Esophagus muscularis mucosa (tissue), 4 donors: ENCODE measurements around the gene CD2BP2. TPM values are rescaled to one million over a fixed set of nuclear protein-coding genes. Genes with fewer than 3 reads are reported as not detected.
A peak's percentile ranks its signal among the peaks of the same experiment; 100 is the strongest.

ENCODE experiments used
- DNase-seq: peaks from one replicate; pipeline ENCODE4 v3.0.0-alpha.2; 2017; ENCODE audit errors: extremely low spot score
- H3K27ac ChIP-seq, 4 donors: fragments of 200-600 bp; sonication (generic); replicated peaks in 1 of 4; 1 replicate in 3 of 4; 2 replicates in 1 of 4; pipeline ENCODE4 v1.5.1; 2016 to 2019; ENCODE audit warnings: mild to moderate bottlenecking in 1 of 4
- H3K27me3 ChIP-seq, 4 donors: fragments of 200-600 bp; sonication (generic); one replicate each; pipeline versions ENCODE4 v1.5.1 to v1.6.0; 2016 to 2019
- H3K36me3 ChIP-seq, 4 donors: fragments of 200-600 bp; sonication (generic); one replicate each; pipeline ENCODE4 v1.5.1; 2016 to 2019
- H3K4me1 ChIP-seq, 4 donors: fragments of 200-600 bp; sonication (generic); one replicate each; pipeline ENCODE4 v1.5.1; 2016 to 2019
- H3K4me3 ChIP-seq, 4 donors: fragments of 200-600 bp; sonication (generic); 1 replicate in 2 of 4; 2 replicates in 2 of 4; pipeline ENCODE4 v1.5.1; 2016 to 2019; ENCODE audit warnings: mild to moderate bottlenecking in 4 of 4, moderate library complexity in 1 of 4
- H3K9me3 ChIP-seq, 4 donors: fragments of 200-600 bp; sonication (generic); 1 replicate in 3 of 4; 2 replicates in 1 of 4; pipeline ENCODE4 v1.5.1; 2016 to 2019
- EP300 ChIP-seq: sonication (generic); formaldehyde crosslinking; IDR thresholded peaks from one replicate; pipeline ENCODE4 v1.6.1; 2017; ENCODE audit warnings: antibody characterized with exemption
- POLR2A ChIP-seq: fragments of 450-650 bp; IDR thresholded peaks from one replicate; pipeline ENCODE4 v1.6.1; 2017; ENCODE audit warnings: antibody characterized with exemption, moderate library complexity, mild to moderate bottlenecking, low read depth
- POLR2AphosphoS5 ChIP-seq, 2 donors: sonication (generic); formaldehyde crosslinking; IDR thresholded peaks; one replicate each; pipeline ENCODE4 v1.6.1; 2017; ENCODE audit warnings: antibody characterized with exemption in 2 of 2
- WGBS: methylation state at CpG from one replicate; pipeline ENCODE4 v1.1.5; 2018; 5-methylcytosine and 5-hydroxymethylcytosine counted together
- intact Hi-C: fragments of 100-400 bp; cut with DNase I; formaldehyde crosslinking; loops from one replicate; pipeline ENCODE4 v1.15.1; 2023
- total RNA-seq, 4 donors: library from RNA; depleted of rRNA; stranded (reverse); fragments of >200 nt; gene quantifications; one replicate each; pipeline versions ENCODE4 v1.1.0 to v1.2.1, GENCODE V29; 2016
- TF ChIP-seq, protein P1 (sequence below), 3 experiments: fragments of 200-600 bp in 2 of 3; fragments of 450-650 bp in 1 of 3; sonication (generic) in 2 of 3; IDR thresholded peaks; one replicate each; pipeline ENCODE4 v1.5.1; 2017 to 2019; ENCODE audit warnings: antibody characterized with exemption in 3 of 3, mild to moderate bottlenecking in 2 of 3, moderate library complexity in 1 of 3

CD2BP2 gene
- total RNA-seq, 4 donors from 2014 or later = 24.9 to 63.9 (median 41.8) TPM

DNA sequence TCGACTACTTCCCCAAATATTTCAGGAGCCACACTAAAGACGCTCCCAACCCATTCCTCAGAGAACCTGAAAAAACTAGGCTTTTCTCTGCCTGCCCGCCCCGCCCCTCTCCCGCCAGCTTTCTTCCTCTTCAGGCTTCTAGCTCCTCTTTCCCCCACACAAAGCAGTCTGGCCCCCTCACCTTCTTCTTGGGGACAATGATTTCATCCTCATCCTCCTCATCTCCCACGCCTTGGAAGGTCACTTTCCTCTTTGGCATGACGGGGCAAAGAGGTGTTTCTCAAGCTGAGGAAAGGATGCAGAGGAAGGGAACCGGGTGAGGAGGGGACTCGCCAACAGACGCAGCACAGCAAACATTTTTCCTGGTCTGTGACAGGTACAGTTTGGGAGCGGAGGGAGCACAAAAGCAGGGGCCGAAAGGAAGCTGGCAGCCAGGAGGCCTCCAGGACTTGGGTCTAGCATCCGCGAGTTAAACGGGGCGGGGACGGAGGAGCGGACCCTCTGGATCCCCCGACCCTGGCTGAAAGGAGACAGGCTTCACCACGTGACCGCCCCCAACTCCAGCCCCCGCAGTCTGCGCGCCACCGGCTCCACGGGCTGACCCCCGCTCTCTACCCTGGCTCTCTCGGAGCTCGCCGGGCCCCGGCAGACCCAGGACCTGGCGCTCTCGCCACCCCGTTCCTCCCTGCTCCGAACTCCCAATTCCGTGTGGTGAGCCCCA lies 525 bp downstream of the CD2BP2 start:
- Histone ChIP-seq H3K4me1 (peaks cover 39 to 58% (median 52%) of the 10 kb centered on the region in 4 donors), H3K27ac (peak overlapping the region; percentile 90 to 99 (median 92)), H3K36me3 (peaks cover 23 to 75% (median 64%) of the 10 kb centered on the region in 4 donors), H3K4me3 (peak overlapping the region; percentile 72 to 98 (median 80)), H3K9me3 (no peaks in the 10 kb centered on the region), H3K27me3 (no peaks in the 10 kb centered on the region)
- TF ChIP-seq POLR2A (peak; percentile 16), POLR2AphosphoS5 (IDR thresholded peaks at IDR 0.05) (no peak), EP300 (no peak)
- TF ChIP-seq, protein P1, sequence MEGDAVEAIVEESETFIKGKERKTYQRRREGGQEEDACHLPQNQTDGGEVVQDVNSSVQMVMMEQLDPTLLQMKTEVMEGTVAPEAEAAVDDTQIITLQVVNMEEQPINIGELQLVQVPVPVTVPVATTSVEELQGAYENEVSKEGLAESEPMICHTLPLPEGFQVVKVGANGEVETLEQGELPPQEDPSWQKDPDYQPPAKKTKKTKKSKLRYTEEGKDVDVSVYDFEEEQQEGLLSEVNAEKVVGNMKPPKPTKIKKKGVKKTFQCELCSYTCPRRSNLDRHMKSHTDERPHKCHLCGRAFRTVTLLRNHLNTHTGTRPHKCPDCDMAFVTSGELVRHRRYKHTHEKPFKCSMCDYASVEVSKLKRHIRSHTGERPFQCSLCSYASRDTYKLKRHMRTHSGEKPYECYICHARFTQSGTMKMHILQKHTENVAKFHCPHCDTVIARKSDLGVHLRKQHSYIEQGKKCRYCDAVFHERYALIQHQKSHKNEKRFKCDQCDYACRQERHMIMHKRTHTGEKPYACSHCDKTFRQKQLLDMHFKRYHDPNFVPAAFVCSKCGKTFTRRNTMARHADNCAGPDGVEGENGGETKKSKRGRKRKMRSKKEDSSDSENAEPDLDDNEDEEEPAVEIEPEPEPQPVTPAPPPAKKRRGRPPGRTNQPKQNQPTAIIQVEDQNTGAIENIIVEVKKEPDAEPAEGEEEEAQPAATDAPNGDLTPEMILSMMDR (IDR thresholded peaks at IDR 0.05) = no peak
- intact Hi-C loops = loop anchor here (10.0 kb wide), 1 partner anchor 50 kb away; the partner anchor contains the start of gene ZNF771
- 1% methylated on average over 12 of the region's 36 CpGs for WGBS
- DNase-seq = no peak

GRCh38 chr16:30353438-30354129 lies 1.5 kb downstream of the CD2BP2 start:
- TF ChIP-seq POLR2AphosphoS5 (IDR thresholded peaks at IDR 0.05) = no peak
- TF ChIP-seq, protein P1 (IDR thresholded peaks at IDR 0.05) = no peak
- TF ChIP-seq POLR2A = no peak
- no peak for TF ChIP-seq EP300
- Histone ChIP-seq H3K9me3 (no peaks in the 10 kb centered on the region), H3K4me3 (peak overlapping the region in 2 of 4 donors; percentile 72 to 98), H3K4me1 (peaks cover 39 to 58% (median 52%) of the 10 kb centered on the region in 4 donors), H3K27ac (peak overlapping the region; percentile 90 to 99 (median 92)), H3K36me3 (peaks cover 20 to 65% (median 55%) of the 10 kb centered on the region in 4 donors), H3K27me3 (no peaks in the 10 kb centered on the region)
- intact Hi-C loops = loop anchor here (10.0 kb wide), 1 partner anchor 51 kb away; the partner anchor contains the start of gene ZNF771
- DNase-seq = no peak
- WGBS = 89% methylated on average over 19 of the region's 23 CpGs

GRCh38 chr16:30352488-30353401 lies 2.4 kb downstream of the CD2BP2 start:
- TF ChIP-seq POLR2A (no peak), EP300 (no peak), POLR2AphosphoS5 (IDR thresholded peaks at IDR 0.05) (no peak)
- TF ChIP-seq, protein P1 (IDR thresholded peaks at IDR 0.05) = no peak
- Histone ChIP-seq H3K4me3 (no peak overlapping the region), H3K27ac (peak overlapping the region; percentile 78 to 99 (median 92)), H3K4me1 (peaks cover 39 to 58% (median 52%) of the 10 kb centered on the region in 4 donors), H3K36me3 (peaks cover 16 to 57% (median 46%) of the 10 kb centered on the region in 4 donors), H3K9me3 (no peaks in the 10 kb centered on the region), H3K27me3 (no peaks in the 10 kb centered on the region)
- intact Hi-C loops = loop anchor here (10.0 kb wide), 1 partner anchor 52 kb away; the partner anchor contains the start of gene ZNF771
- 80% methylated on average over 14 of the region's 14 CpGs for WGBS
- no peak for DNase-seq
